RKO (cell line): Measurements from ENCODE around the gene PTPRM.
A peak's percentile ranks its signal among the peaks of the same experiment; 100 is the strongest.
"Not testable (repeated sequence)": the region's sequence is repeated elsewhere in the genome, so short reads cannot be mapped to it uniquely, and the experiment has no call there.

Experiments
- DNase-seq: peaks from one replicate; pipeline ENCODE4 v3.0.0-alpha.2; 2016; ENCODE audit warnings: low spot score

PTPRM gene

DNA sequence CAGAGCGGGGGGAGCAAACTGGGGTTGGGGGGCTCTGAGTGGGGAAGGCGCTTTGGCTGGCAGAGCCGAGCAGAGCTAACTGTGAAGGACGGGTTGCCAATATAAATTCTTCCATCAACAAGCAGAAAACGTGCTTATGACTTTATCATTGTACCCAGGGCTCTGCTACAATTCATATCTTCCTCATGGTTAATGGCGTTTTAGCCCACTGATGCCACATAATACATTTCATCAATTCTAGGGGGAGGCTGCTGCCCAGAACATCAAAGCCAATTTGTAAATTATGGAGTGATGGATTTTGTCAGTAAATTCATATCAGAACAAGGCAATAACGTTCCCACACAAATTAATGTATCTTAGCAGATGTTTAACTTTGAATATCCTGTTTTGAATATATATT lies 866.7 kb downstream of the PTPRM start:
- DNase-seq, result no peak

DNA sequence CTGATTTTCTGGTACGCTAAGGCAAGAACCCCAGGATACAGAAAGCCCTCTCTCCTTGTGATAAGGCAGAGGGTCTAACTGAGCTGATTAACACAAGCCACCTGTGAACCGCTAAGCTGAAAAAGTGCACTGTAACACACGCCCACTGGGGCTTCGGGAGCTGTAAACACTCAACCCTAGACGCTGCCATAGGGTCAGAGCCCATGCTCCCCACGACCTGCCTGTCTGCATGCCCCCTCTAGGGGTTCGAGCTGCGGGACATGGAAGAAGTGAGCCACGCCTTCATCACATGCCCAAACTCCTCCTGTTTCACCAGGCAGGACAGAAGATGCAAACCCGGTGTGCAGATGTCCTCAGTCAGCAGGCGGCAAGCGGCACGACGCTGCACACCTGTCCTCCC lies 868.3 kb downstream of the PTPRM start:
- DNase-seq, result no peak

DNA sequence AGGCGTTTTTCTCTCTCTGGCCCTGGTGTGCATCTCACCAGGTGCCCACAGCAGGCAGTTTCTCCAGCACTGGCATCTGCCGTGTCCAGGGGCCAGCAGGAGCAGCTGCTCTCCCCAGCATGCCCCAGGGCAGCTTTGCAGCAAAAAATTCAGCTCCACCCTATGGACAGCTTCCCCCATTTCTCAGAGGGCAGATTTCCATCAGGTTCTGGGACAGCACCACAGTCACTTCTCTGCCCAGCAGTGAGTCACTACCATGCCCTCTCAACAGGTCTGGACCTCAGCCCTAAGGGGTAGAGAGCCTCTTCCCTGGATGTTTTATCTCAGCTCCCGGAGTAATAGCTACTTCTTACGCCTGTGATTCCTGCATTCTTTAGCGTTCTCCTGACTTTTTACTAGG lies 871.9 kb downstream of the PTPRM start:
- DNase-seq, result no peak

DNA sequence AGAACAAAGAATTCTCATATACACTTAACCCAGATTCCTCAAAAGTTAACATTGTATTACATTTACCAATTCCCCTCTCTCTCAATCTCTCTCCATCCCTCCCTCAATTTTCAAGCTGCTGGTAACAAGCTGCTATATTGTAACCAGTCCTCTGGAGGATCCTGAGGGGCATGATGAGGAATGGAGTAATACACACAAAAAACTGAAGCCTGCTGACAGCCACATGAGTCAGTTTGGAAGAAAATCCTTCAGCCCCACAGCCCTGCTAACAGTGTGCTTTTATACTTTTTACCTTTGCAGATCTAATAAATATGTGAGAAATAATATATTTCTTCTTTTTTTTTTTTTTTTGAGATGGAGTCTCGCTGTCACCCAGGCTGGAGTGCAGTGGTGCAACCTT lies 876.4 kb downstream of the PTPRM start:
- peak; percentile 31 for DNase-seq

DNA sequence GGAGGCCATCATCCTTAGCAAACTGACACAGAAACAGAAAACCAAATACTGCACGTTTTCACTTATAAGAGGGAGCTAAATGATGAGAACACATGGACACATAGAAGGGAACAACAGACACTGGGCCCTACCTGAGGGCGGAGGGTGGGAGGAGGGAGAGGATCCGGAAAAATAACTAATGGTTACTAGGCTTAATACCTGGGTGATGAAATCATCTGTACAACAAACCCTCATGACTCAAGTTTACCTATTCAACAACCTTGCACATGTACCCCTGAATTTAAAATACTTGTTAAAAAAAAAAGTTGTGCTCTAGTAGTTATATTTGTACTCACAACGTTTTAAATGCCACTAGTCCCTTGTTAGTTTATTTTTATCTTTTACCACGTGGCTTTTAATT lies 879.8 kb downstream of the PTPRM start:
- DNase-seq, result not testable (repeated sequence)

DNA sequence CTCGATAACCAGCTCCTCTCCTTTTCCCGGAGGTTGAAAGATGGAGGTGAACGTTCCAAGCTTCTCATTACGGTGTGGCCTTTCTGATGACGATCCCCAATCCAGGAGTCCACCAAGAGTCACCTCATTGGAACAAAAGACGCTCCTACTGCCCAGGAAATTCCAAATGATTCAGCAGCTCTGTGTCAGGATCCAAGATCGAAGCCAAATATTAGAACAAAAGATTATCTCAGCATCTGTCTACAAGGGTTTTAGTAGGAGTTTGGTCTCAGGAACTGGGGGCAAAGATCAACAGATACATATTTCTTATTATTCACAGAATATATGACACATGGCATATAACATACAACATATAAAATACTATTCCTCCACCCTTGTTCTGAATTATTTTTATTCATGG lies 881.0 kb downstream of the PTPRM start:
- DNase-seq, result no peak

DNA sequence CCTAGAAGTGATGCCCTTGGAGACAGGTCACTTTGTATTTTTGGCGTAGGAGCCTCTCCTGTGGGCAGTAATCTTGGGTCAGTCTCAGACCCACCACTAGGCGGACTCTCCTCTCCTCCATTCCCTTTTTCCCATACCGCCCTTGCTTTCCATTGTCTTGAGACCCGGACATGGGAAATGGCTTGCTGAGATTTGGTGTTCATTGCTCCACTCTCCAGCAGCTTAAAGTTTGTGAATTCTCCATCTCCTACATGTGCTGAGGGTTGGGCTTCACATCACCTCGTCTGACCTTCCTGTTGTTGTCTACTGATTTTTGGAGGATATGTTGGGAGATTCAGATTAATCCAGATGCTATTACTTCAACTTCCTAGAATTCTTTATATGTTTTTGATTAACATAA lies 882.9 kb downstream of the PTPRM start:
- DNase-seq, result peak; percentile 28

DNA sequence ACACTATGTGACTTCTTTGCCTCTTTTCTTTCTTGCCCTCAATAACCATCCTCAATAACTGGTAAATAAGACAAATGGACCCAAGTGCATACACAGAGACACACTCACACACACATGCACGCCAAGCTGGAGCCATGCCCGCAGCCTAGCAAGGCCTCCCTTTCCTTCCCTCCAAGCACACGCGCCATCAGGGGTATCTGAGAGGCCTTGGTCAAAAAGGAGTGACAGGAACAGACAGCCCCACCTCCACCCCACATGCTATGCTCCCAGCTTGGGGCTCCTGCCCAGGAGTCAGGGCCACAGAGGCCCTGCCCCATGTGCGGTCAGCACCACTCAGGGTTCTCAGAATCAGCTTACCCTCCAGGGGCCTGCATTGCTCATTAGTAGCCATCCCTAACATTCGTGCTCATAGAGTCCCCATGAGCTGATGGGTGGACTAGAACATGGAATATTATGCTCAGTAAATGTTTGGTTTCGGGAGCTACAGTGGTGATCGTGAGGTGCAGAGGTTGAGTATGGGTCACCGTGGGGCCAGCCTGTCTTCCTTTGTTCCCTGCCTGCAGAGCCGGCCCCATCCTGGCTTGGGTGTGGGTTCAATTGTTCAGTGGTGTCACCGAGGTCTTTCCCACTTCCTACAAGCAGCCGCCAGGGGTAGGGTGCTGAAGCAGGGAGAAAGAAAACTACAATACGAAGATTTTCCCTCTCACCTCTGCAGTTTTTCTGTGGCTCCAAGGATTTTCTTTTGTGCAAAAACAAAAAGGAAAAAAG lies 884.0 kb downstream of the PTPRM start:
- DNase-seq, result no peak

DNA sequence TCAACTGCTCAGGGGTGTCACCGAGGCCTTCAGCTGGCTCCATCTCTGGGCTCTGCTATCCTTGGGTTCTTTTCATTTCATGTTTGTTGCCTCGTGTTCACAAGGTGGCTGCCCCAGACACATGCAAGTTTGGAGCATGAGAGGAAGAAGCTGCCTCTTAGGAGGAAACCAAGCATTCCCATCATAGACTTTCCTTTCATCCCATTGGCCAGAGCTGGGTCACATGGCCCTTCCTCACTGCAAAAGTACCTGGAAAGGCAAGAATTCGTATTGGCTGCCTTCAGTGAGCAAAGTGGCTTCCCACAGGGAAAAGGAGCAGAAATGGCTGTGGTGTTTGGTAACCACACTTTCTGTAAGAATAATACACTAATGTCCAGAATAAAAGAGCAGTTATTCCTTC lies 886.4 kb downstream of the PTPRM start:
- DNase-seq, result no peak

DNA sequence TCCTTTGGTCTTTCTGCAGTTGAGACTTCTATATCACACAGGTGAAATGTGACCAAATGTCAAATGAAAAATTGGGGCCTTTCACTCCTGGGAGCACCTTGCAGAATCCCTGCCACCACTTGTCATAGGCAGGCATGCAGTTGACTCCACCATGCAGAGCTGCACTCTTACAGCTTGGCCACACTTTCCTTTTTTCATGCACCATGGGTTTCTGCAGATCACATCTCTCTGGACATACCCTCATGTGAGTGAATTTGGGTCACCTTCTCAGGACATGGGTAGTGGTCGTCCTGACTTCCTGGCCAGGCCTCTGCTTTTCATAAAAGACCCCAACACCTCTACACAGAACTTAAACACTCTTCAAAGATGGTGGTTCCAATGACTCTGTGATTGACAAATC lies 887.0 kb downstream of the PTPRM start:
- no peak for DNase-seq

DNA sequence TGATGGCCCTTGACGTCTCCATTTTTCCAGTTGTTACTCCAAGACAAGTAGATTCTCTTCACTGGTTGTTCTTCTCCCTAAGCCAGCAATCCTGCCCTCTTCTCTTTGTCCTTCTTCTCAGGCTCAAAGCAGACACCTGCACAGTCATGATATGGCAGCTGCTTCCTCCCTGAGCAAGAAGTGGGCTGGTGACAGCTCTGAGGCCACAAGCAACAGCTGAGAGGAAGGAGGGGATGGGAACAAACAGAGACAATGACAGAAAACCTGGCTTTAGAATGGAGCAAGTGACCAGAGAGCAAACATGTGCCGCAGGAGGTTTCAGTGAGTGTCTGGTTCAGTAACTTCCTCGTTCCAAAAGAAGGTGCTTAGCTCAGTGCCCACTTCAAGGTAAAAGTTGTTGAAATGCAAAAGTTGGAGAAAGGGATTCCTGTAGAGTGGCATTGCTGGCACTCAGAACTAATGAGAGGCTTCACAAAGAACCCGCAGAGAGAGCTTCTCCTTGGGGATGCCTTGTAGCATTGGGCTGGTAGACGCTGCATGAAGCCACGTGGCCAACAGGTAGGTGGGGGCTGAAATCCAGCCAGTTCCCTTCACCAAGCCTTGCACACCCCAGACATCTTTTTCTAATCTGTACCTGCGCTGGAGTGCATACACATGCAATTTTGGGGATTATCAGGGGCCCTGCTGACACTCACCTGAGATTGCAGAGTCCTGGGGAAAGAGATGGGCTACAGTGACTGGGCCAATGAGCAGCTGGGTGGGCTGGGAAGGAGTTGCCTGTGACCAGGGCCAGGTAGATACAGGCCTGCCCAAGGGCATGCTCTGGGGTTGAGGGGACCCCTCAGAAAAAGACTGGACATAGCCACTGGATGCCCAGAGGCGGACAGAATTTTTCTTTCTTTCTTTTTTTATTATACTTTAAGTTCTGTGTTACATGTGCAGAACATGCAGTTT lies 888.8 kb downstream of the PTPRM start:
- DNase-seq, result no peak
